Posterior cingulate gyrus (tissue), 11 donors: ENCODE results near the gene GPRIN1.

Experiments used
- DNase-seq, 10 donors: peaks; one replicate each; pipeline versions ENCODE4 v3.0.0 to v3.0.0-alpha.2; 2020 to 2021; ENCODE audit warnings: mixed read lengths in 3 of 10
- intact Hi-C: fragments of 100-400 bp; cut with DNase I; formaldehyde crosslinking; loops from one replicate; pipeline ENCODE4 v1.15.1; 2023

GPRIN1 gene

GRCh38 chr5:176644878-176645670 lies 35.1 kb upstream of the GPRIN1 start:
- intact Hi-C loops, result no loop called here
- DNase-seq, result peak in 4 of 10 donors; percentile 48 to 90 (median 70)

GRCh38 chr5:176644294-176644693 lies 34.3 kb upstream of the GPRIN1 start:
- DNase-seq, result no peak
- intact Hi-C loops, result no loop called here

GRCh38 chr5:176643491-176644219 lies 33.7 kb upstream of the GPRIN1 start:
- intact Hi-C loops, result no loop called here
- DNase-seq, result peak in 1 of 10 donors; percentile 72

- intact Hi-C loops, result no loop called here
- DNase-seq, result peak in 1 of 10 donors; percentile 76
Measured at GRCh38 chr5:176642675-176643490, 32.9 kb upstream of the GPRIN1 start.

- no peak for DNase-seq
- intact Hi-C loops, result no loop called here
Measured at GRCh38 chr5:176640616-176641015, 30.7 kb upstream of the GPRIN1 start.

GRCh38 chr5:176639981-176640380 lies 30.0 kb upstream of the GPRIN1 start:
- peak; percentile 43 to 96 (median 73) for DNase-seq
- intact Hi-C loops, result no loop called here

GRCh38 chr5:176639208-176639607 lies 29.3 kb upstream of the GPRIN1 start:
- DNase-seq, result no peak
- intact Hi-C loops, result no loop called here

GRCh38 chr5:176638437-176638836 lies 28.5 kb upstream of the GPRIN1 start:
- DNase-seq, result no peak
- intact Hi-C loops, result no loop called here

- intact Hi-C loops, result no loop called here
- no peak for DNase-seq
Measured at GRCh38 chr5:176637556-176637955, 27.6 kb upstream of the GPRIN1 start.

- intact Hi-C loops, result no loop called here
- no peak for DNase-seq
Measured at GRCh38 chr5:176636426-176636825, 26.5 kb upstream of the GPRIN1 start.

- no peak for DNase-seq
- intact Hi-C loops, result no loop called here
Measured at GRCh38 chr5:176633598-176633997, 23.6 kb upstream of the GPRIN1 start.

GRCh38 chr5:176632745-176633144 lies 22.8 kb upstream of the GPRIN1 start:
- DNase-seq, result no peak
- intact Hi-C loops, result no loop called here

- DNase-seq, result no peak
- intact Hi-C loops, result no loop called here
Measured at GRCh38 chr5:176631383-176632200, 21.6 kb upstream of the GPRIN1 start.

- intact Hi-C loops, result no loop called here
Measured at GRCh38 chr5:176630681-176631222, 20.8 kb upstream of the GPRIN1 start.

GRCh38 chr5:176629853-176630680 lies 20.1 kb upstream of the GPRIN1 start, which contains the start of the genes EIF4E1B and SNCB:
TSS of gene EIF4E1B (plus strand) at chr5:176630675. CDS start at chr5:176642788, 12,113 bp downstream.
TSS of gene SNCB (minus strand) at chr5:176630534. CDS start at chr5:176629654, 880 bp downstream.
- intact Hi-C loops, result no loop called here
- peak in 8 of 10 donors; percentile 46 to 97 (median 74) for DNase-seq

More at GRCh38 chr5:176630681-176631222, 20.8 kb upstream of the GPRIN1 start:
- DNase-seq, result no peak

GRCh38 chr5:176629317-176629852 lies 19.4 kb upstream of the GPRIN1 start:
- intact Hi-C loops, result no loop called here
- no peak for DNase-seq

GRCh38 chr5:176628406-176629228 lies 18.7 kb upstream of the GPRIN1 start:
- DNase-seq, result peak in 1 of 10 donors; percentile 90
- intact Hi-C loops, result no loop called here
